ENCODE measurements around the gene LNP1.

Gene LNP1

GRCh38 chr3:100411091-100411982 lies 10.0 kb downstream of the LNP1 start:
- H4K8ac ChIP-seq (ENCODE audit: low read depth, low read length), result no peak overlapping the region
- no peak overlapping the region for H3K18ac ChIP-seq (ENCODE audit: low read length)
- no peak overlapping the region for H2BK12ac ChIP-seq (ENCODE audit: low read length)
- H3K4ac ChIP-seq (ENCODE audit: low read depth, low read length), result no peak overlapping the region
- no peak overlapping the region for H2BK5ac ChIP-seq (ENCODE audit: low read depth, low read length, poor library complexity)
- H2BK120ac ChIP-seq (ENCODE audit: insufficient read depth, low read length, poor library complexity), result no peak overlapping the region
- H3K4me1 ChIP-seq (ENCODE audit: control insufficient read depth in 1 of 2, insufficient read depth in 2 of 2, low read length in 2 of 2), result no peaks in the 10 kb centered on the region
- no peak overlapping the region for H3K9ac ChIP-seq (ENCODE audit: low read length)
- no peak for DNase-seq
- WGBS (ENCODE audit: extremely low coverage, insufficient coverage, insufficient read length), result no CpG with 5 or more reads among the region's 2 CpGs
- no peak overlapping the region for H3K14ac ChIP-seq (ENCODE audit: low read length)
- no peak overlapping the region for H2AFZ ChIP-seq (ENCODE audit: insufficient read depth, low read length, poor library complexity)
- H3K23ac ChIP-seq (ENCODE audit: low read length), result no peak overlapping the region
- H4K12ac ChIP-seq (ENCODE audit: low read depth, low read length), result no peak overlapping the region
- no peak overlapping the region for H3K4me3 ChIP-seq (ENCODE audit: low read depth, low read length)
- H4K91ac ChIP-seq (ENCODE audit: low read depth, low read length), result no peak overlapping the region
- H3K79me2 ChIP-seq (ENCODE audit: control insufficient read depth, insufficient read depth, low read length, poor library complexity), result no peaks in the 10 kb centered on the region
- H3K36me3 ChIP-seq (ENCODE audit: control insufficient read depth in 1 of 2, insufficient read depth in 2 of 2, low read length in 2 of 2), result peaks cover 0 to 1% of the 10 kb centered on the region in 2 experiments
- no peak overlapping the region for H3K27ac ChIP-seq (ENCODE audit: low read depth, low read length)
- no peak overlapping the region for H2AK5ac ChIP-seq (ENCODE audit: low read length)
- no peaks in the 10 kb centered on the region for H3K9me3 ChIP-seq (ENCODE audit: insufficient read depth, low read depth, low read length)
- H3K4me2 ChIP-seq (ENCODE audit: low read length), result no peak overlapping the region
- no peaks in the 10 kb centered on the region for H3K79me1 ChIP-seq (ENCODE audit: low read length)
- no peaks in the 10 kb centered on the region for H3K27me3 ChIP-seq (ENCODE audit: insufficient read depth, low read length)

- Histone ChIP-seq H3K4me1 (ENCODE audit: control insufficient read depth in 1 of 2, insufficient read depth in 2 of 2, low read length in 2 of 2) (no peaks in the 10 kb centered on the region), H4K12ac (ENCODE audit: low read depth, low read length) (no peak overlapping the region), H3K79me2 (ENCODE audit: control insufficient read depth, insufficient read depth, low read length, poor library complexity) (no peaks in the 10 kb centered on the region), H2BK120ac (ENCODE audit: insufficient read depth, low read length, poor library complexity) (no peak overlapping the region), H3K4ac (ENCODE audit: low read depth, low read length) (no peak overlapping the region), H2BK5ac (ENCODE audit: low read depth, low read length, poor library complexity) (no peak overlapping the region), H3K79me1 (ENCODE audit: low read length) (no peaks in the 10 kb centered on the region), H3K18ac (ENCODE audit: low read length) (no peak overlapping the region), H3K14ac (ENCODE audit: low read length) (no peak overlapping the region), H3K4me3 (ENCODE audit: low read depth, low read length) (no peak overlapping the region), H3K27me3 (ENCODE audit: insufficient read depth, low read length) (no peaks in the 10 kb centered on the region), H3K23ac (ENCODE audit: low read length) (no peak overlapping the region), H3K27ac (ENCODE audit: low read depth, low read length) (no peak overlapping the region), H3K4me2 (ENCODE audit: low read length) (no peak overlapping the region), H4K91ac (ENCODE audit: low read depth, low read length) (no peak overlapping the region), H4K8ac (ENCODE audit: low read depth, low read length) (no peak overlapping the region), H3K9ac (ENCODE audit: low read length) (no peak overlapping the region), H3K36me3 (ENCODE audit: control insufficient read depth in 1 of 2, insufficient read depth in 2 of 2, low read length in 2 of 2) (peaks cover 0 to 1% of the 10 kb centered on the region in 2 experiments), H2AFZ (ENCODE audit: insufficient read depth, low read length, poor library complexity) (no peak overlapping the region), H2AK5ac (ENCODE audit: low read length) (no peak overlapping the region), H3K9me3 (ENCODE audit: insufficient read depth, low read depth, low read length) (no peaks in the 10 kb centered on the region), H2BK12ac (ENCODE audit: low read length) (no peak overlapping the region)
- WGBS (ENCODE audit: extremely low coverage, insufficient coverage, insufficient read length), result no CpG with 5 or more reads among the region's 4 CpGs
- no peak for DNase-seq
These were observed 11.7 kb downstream of the LNP1 start for GRCh38 chr3:100412912-100413590.

- Histone ChIP-seq H4K8ac (ENCODE audit: low read depth, low read length) (no peak overlapping the region), H2AK5ac (ENCODE audit: low read length) (no peak overlapping the region), H2BK5ac (ENCODE audit: low read depth, low read length, poor library complexity) (no peak overlapping the region), H3K9ac (ENCODE audit: low read length) (no peak overlapping the region), H3K79me1 (ENCODE audit: low read length) (no peaks in the 10 kb centered on the region), H4K12ac (ENCODE audit: low read depth, low read length) (no peak overlapping the region), H3K27ac (ENCODE audit: low read depth, low read length) (no peak overlapping the region), H3K4me2 (ENCODE audit: low read length) (no peak overlapping the region), H3K27me3 (ENCODE audit: insufficient read depth, low read length) (no peaks in the 10 kb centered on the region), H3K14ac (ENCODE audit: low read length) (no peak overlapping the region), H3K18ac (ENCODE audit: low read length) (no peak overlapping the region), H4K91ac (ENCODE audit: low read depth, low read length) (no peak overlapping the region), H3K79me2 (ENCODE audit: control insufficient read depth, insufficient read depth, low read length, poor library complexity) (no peaks in the 10 kb centered on the region), H3K4me3 (ENCODE audit: low read depth, low read length) (no peak overlapping the region), H3K4ac (ENCODE audit: low read depth, low read length) (no peak overlapping the region), H3K9me3 (ENCODE audit: insufficient read depth, low read depth, low read length) (no peaks in the 10 kb centered on the region), H3K4me1 (ENCODE audit: control insufficient read depth in 1 of 2, insufficient read depth in 2 of 2, low read length in 2 of 2) (no peaks in the 10 kb centered on the region), H2AFZ (ENCODE audit: insufficient read depth, low read length, poor library complexity) (no peak overlapping the region), H3K36me3 (ENCODE audit: control insufficient read depth in 1 of 2, insufficient read depth in 2 of 2, low read length in 2 of 2) (no peaks in the 10 kb centered on the region), H2BK12ac (ENCODE audit: low read length) (no peak overlapping the region), H2BK120ac (ENCODE audit: insufficient read depth, low read length, poor library complexity) (no peak overlapping the region), H3K23ac (ENCODE audit: low read length) (no peak overlapping the region)
- DNase-seq, result no peak
- no CpG with 5 or more reads among the region's 2 CpGs for WGBS (ENCODE audit: extremely low coverage, insufficient coverage, insufficient read length)
These were observed 12.3 kb downstream of the LNP1 start for GRCh38 chr3:100413613-100414012.

DNA sequence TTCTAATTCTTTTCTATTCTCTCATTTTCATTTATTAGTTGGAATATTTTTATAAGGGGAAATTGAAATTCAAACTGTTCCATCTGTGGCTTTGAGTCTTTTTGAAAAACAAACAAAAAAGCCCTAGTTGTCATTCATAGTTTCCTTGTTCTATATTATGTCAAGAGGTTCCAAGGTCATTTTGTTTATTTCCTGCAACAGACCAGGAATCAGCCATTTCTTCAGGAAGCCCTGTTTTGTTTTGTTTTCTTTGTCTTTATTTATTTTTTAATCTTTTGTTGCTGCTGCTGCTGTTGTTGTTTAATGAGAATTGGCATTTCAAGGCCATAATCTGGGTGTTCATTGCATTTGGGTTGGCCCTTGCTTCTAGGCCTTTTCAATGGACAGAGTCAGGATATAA lies 14.8 kb downstream of the LNP1 start:
- H3K9me3 ChIP-seq (ENCODE audit: insufficient read depth, low read depth, low read length), result no peaks in the 10 kb centered on the region
- H3K79me1 ChIP-seq (ENCODE audit: low read length), result no peaks in the 10 kb centered on the region
- H2BK12ac ChIP-seq (ENCODE audit: low read length), result no peak overlapping the region
- H3K23ac ChIP-seq (ENCODE audit: low read length), result no peak overlapping the region
- H3K9ac ChIP-seq (ENCODE audit: low read length), result no peak overlapping the region
- H3K79me2 ChIP-seq (ENCODE audit: control insufficient read depth, insufficient read depth, low read length, poor library complexity), result no peaks in the 10 kb centered on the region
- H4K91ac ChIP-seq (ENCODE audit: low read depth, low read length), result no peak overlapping the region
- H2AFZ ChIP-seq (ENCODE audit: insufficient read depth, low read length, poor library complexity), result no peak overlapping the region
- no peak overlapping the region for H3K4ac ChIP-seq (ENCODE audit: low read depth, low read length)
- H4K8ac ChIP-seq (ENCODE audit: low read depth, low read length), result no peak overlapping the region
- H3K14ac ChIP-seq (ENCODE audit: low read length), result no peak overlapping the region
- no peak overlapping the region for H3K18ac ChIP-seq (ENCODE audit: low read length)
- H3K4me2 ChIP-seq (ENCODE audit: low read length), result no peak overlapping the region
- H2AK5ac ChIP-seq (ENCODE audit: low read length), result no peak overlapping the region
- no peaks in the 10 kb centered on the region for H3K4me1 ChIP-seq (ENCODE audit: control insufficient read depth in 1 of 2, insufficient read depth in 2 of 2, low read length in 2 of 2)
- no peaks in the 10 kb centered on the region for H3K27me3 ChIP-seq (ENCODE audit: insufficient read depth, low read length)
- H3K36me3 ChIP-seq (ENCODE audit: control insufficient read depth in 1 of 2, insufficient read depth in 2 of 2, low read length in 2 of 2), result no peaks in the 10 kb centered on the region
- H2BK120ac ChIP-seq (ENCODE audit: insufficient read depth, low read length, poor library complexity), result no peak overlapping the region
- no peak overlapping the region for H3K27ac ChIP-seq (ENCODE audit: low read depth, low read length)
- DNase-seq, result no peak
- no peak overlapping the region for H2BK5ac ChIP-seq (ENCODE audit: low read depth, low read length, poor library complexity)
- H3K4me3 ChIP-seq (ENCODE audit: low read depth, low read length), result no peak overlapping the region
- H4K12ac ChIP-seq (ENCODE audit: low read depth, low read length), result no peak overlapping the region
